ENCODE measurements around the gene MRPS34. TPM values are rescaled to one million over a fixed set of nuclear protein-coding genes. Genes with fewer than 3 reads are reported as not detected.

The MRPS34 gene
- total and polyA plus RNA-seq, 2 experiments from 2014 or later, result 164 to 188 TPM

DNA sequence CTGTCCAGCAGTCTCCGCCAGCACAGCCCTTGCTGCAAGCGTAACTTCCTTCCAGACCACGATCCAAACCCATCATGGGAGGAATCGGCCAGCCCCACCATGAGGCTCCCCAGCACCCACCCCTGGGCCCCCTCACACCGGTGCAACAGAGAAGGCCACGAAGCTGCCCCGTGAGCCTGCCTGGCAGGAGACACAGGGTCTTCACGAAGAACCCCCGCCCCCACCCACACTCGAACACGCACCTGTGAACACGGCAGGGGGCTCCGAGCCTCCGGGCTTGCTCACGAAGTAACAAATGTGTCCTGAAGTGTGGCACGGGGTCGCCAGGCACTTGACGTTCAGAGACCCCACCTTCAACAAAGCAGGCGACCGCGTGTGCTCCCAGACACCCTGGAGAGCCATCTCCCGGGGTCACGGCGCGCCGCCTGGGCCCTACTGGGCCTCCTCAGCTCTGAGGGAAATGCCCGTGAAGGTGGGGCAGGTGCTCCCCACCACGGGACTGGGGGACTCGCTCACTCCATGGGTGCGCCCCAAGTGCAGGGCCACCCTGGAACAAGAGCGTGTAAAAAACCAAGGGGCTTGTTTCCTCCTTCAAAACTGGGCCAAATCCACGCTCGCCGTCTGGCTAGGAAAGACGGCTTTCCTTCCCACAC lies 46.1 kb upstream of the MRPS34 start:
- DNase-seq (ENCODE audit: low read depth in 1 of 2, low spot score in 1 of 2), result no peak
- TF ChIP-seq, protein P1, sequence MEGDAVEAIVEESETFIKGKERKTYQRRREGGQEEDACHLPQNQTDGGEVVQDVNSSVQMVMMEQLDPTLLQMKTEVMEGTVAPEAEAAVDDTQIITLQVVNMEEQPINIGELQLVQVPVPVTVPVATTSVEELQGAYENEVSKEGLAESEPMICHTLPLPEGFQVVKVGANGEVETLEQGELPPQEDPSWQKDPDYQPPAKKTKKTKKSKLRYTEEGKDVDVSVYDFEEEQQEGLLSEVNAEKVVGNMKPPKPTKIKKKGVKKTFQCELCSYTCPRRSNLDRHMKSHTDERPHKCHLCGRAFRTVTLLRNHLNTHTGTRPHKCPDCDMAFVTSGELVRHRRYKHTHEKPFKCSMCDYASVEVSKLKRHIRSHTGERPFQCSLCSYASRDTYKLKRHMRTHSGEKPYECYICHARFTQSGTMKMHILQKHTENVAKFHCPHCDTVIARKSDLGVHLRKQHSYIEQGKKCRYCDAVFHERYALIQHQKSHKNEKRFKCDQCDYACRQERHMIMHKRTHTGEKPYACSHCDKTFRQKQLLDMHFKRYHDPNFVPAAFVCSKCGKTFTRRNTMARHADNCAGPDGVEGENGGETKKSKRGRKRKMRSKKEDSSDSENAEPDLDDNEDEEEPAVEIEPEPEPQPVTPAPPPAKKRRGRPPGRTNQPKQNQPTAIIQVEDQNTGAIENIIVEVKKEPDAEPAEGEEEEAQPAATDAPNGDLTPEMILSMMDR (IDR thresholded peaks at IDR 0.05; ENCODE audit: low read depth, low read length), result no peak
- Histone ChIP-seq H3K27ac (no peak overlapping the region), H3K27me3 (no peaks in the 10 kb centered on the region), H3K4me3 (no peak overlapping the region), H3K36me3 (peaks cover 22% of the 10 kb centered on the region), H3K4me1 (ENCODE audit: low read depth) (no peaks in the 10 kb centered on the region), H3K9me3 (ENCODE audit: low read depth) (no peaks in the 10 kb centered on the region)

DNA sequence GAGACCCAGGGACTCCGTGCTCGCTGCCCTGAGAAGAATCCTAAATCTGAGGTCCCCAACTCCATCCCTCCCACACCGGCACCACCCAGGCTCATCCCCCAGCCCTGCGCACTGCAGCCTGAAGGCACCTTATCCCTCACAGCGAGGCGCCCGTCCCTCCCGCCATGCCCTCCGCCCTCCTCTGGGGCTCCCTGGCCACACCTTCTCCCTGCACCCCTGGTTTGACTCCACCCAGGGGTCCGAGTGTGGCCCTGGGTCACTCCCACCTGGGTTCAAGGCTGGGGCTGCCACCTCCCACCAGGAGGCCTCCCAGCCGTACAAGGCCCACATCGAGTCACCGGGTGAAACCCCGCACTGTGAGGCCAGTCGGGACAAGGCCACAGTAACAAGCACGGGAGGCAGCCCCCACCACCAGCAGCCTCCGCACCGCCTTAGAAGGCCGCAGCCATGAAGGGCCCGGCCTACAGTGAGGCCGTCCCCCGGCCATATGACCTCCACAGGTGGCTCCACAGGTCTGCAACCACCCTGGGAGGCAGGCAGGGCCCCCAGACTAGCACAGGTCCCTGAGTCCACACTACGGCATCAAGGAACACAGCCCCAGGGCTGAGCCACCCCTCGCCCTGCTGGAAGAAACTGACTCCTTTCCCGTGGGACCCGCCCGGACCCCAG lies 45.4 kb upstream of the MRPS34 start:
- Histone ChIP-seq H3K36me3 (peaks cover 22% of the 10 kb centered on the region), H3K4me1 (ENCODE audit: low read depth) (no peaks in the 10 kb centered on the region), H3K4me3 (no peak overlapping the region), H3K27ac (no peak overlapping the region), H3K27me3 (no peaks in the 10 kb centered on the region), H3K9me3 (ENCODE audit: low read depth) (no peaks in the 10 kb centered on the region)
- DNase-seq (ENCODE audit: low read depth in 1 of 2, low spot score in 1 of 2), result no peak
- TF ChIP-seq, protein P1 (IDR thresholded peaks at IDR 0.05; ENCODE audit: low read depth, low read length), result no peak

DNA sequence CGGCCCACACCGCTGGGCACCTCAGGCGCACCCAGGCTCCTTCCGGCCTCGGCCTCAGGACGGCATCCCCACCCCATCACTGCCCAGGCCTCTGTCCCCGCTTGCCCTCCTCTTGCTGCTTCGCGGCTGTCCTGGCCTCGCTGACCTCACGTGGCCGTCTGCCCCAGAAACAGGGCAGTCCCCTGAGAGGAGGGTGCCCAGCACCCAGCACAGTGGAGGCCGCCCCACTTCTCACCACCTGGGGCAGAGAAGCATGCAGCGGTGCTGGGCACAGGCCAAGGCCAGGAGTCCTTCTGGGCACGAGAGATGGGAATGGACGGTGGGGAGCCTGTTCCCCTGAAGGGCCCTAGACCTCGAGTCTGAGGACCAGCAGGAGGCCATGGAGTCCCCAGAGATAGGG lies 44.8 kb upstream of the MRPS34 start:
- H3K9me3 ChIP-seq (ENCODE audit: low read depth), result no peaks in the 10 kb centered on the region
- H3K27ac ChIP-seq, result no peak overlapping the region
- peaks cover 22% of the 10 kb centered on the region for H3K36me3 ChIP-seq
- TF ChIP-seq, protein P1 (IDR thresholded peaks at IDR 0.05; ENCODE audit: low read depth, low read length), result no peak
- no peaks in the 10 kb centered on the region for H3K4me1 ChIP-seq (ENCODE audit: low read depth)
- H3K27me3 ChIP-seq, result no peaks in the 10 kb centered on the region
- H3K4me3 ChIP-seq, result no peak overlapping the region
- no peak for DNase-seq (ENCODE audit: low read depth in 1 of 2, low spot score in 1 of 2)

DNA sequence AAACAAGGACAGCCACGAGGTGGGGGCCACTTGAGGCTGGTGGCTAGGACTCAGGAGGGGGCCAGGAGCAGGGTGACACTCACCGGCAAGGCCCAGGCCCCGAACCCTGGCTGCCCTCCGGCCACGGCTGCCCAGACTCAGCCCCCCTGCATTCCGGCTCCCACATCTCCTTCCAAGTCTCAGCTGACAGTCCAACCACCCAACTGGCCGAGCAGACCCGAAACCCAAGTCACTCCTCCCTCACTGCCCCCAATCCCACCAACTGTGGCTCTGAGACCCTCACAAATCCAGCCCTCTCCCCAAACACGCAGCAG lies 44.3 kb upstream of the MRPS34 start:
- no peaks in the 10 kb centered on the region for H3K4me1 ChIP-seq (ENCODE audit: low read depth)
- H3K27ac ChIP-seq, result no peak overlapping the region
- peaks cover 20% of the 10 kb centered on the region for H3K36me3 ChIP-seq
- DNase-seq (ENCODE audit: low read depth in 1 of 2, low spot score in 1 of 2), result no peak
- no peaks in the 10 kb centered on the region for H3K27me3 ChIP-seq
- H3K9me3 ChIP-seq (ENCODE audit: low read depth), result no peaks in the 10 kb centered on the region
- no peak overlapping the region for H3K4me3 ChIP-seq
- TF ChIP-seq, protein P1 (IDR thresholded peaks at IDR 0.05; ENCODE audit: low read depth, low read length), result no peak

DNA sequence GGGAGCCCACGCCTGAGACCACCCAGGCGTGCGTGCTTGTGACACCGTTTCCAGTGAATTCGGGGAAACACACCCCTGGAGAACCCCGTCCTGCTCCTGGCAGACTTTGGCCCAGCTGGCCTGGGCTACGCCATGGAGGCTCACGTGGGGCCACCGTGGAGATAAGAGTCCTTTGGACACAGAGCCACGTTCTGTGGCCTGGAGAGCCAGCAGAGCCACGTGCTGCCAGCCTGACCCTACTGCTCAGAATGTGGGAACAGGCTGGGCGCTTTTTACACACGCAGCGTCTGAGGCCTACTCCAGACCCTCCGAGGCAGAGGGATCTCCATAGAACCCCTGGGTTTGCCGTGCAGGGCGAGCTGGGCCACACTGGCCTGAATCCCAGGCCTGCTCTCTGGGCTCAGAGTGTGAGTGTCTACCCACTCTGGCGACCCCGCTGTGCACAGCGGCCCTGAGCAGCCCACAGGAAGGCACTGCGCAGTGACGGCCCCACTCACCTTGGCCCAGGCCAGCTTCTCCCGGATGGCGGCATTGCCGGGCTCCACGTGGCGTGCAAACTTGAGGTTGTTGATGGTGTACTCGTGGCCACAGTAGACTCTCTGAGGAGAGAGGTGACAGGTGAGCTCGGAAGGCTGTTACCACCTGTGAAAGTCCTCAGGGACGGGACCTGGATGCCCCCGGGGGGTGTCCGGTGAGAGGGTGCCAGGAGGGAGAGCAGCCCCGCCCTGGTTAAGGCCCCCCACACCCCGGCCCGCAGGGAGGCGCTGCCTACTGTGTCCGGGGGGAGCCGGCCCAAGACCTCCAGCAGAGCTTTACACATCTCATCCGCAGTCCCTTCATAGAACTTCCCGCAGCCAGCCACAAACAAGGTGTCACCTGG lies 43.7 kb upstream of the MRPS34 start:
- Histone ChIP-seq H3K27ac (no peak overlapping the region), H3K4me3 (no peak overlapping the region), H3K9me3 (ENCODE audit: low read depth) (no peaks in the 10 kb centered on the region), H3K36me3 (peaks cover 20% of the 10 kb centered on the region), H3K27me3 (no peaks in the 10 kb centered on the region), H3K4me1 (ENCODE audit: low read depth) (no peaks in the 10 kb centered on the region)
- TF ChIP-seq, protein P1 (IDR thresholded peaks at IDR 0.05; ENCODE audit: low read depth, low read length), result no peak
- DNase-seq (ENCODE audit: low read depth in 1 of 2, low spot score in 1 of 2), result no peak
